ENCODE results near the gene RBM17. TPM values are rescaled to one million over a fixed set of nuclear protein-coding genes. Genes with fewer than 3 reads are reported as not detected.

RBM17 gene
- total RNA-seq, 1 donor from 2014 or later = 142 TPM

DNA sequence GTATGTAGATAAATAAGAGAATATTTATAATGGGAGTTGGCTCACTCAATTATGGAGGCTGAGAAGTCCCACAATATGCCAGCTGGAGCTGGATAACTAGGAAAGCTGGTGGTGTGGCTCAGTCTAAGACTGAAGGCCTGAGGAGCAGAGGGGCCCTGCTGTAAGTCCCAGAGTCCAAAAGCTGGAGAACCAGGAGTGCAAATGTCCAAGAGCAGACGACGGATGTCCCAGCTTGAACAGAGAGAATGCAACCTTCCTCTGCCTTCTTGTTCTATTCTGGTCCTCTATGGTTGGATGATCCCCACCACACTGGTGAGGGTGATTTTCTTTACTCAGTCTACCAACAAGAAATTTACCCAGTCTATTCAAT, 39.8 kb upstream of the RBM17 start:
- no peak overlapping the region for H3K27ac Mint-ChIP-seq (ENCODE audit: unreplicated experiment)
- no peaks in the 10 kb centered on the region for H3K36me3 Mint-ChIP-seq (ENCODE audit: low read depth)
- H3K27me3 Mint-ChIP-seq (ENCODE audit: low read depth) = peaks cover 34% of the 10 kb centered on the region
- no peaks in the 10 kb centered on the region for H3K4me1 Mint-ChIP-seq
- H3K9me3 Mint-ChIP-seq = no peaks in the 10 kb centered on the region
- no peak for DNase-seq (ENCODE audit: low read depth, low spot score)
- no peak overlapping the region for H3K4me3 Mint-ChIP-seq
- TF ChIP-seq, protein P1, sequence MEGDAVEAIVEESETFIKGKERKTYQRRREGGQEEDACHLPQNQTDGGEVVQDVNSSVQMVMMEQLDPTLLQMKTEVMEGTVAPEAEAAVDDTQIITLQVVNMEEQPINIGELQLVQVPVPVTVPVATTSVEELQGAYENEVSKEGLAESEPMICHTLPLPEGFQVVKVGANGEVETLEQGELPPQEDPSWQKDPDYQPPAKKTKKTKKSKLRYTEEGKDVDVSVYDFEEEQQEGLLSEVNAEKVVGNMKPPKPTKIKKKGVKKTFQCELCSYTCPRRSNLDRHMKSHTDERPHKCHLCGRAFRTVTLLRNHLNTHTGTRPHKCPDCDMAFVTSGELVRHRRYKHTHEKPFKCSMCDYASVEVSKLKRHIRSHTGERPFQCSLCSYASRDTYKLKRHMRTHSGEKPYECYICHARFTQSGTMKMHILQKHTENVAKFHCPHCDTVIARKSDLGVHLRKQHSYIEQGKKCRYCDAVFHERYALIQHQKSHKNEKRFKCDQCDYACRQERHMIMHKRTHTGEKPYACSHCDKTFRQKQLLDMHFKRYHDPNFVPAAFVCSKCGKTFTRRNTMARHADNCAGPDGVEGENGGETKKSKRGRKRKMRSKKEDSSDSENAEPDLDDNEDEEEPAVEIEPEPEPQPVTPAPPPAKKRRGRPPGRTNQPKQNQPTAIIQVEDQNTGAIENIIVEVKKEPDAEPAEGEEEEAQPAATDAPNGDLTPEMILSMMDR (conservative IDR thresholded peaks at IDR 0.05) = no peak

DNA sequence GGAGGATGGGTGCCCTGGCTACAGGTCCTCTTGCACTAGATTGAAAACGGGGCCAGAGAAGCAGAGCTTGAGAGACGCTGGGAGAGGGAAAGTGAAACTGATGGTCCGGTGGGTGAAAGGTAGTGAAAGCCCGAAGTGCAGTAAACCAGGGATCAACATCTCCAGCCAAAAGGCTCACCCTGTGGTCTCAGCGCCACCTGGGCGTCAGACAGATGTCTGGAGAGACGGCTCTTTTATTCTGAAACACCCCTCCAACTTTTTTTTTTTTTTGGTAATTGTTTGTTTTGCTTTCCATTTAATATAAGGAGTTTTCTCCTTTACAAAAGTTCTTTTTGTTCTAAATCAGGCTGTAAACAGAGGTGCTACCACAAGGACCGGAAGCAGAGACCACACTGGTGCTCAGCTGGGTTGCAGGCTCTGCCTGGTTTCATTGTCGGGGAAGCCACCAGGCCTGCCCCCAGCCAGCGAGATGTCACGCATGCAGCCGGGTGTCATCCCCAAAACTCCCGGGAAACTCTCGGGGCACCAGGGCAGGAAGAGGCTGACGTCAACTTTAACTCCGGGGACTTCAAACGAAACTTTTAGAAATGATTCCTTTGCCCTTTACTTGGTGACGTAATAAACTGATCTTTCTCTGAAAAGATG, 37.9 kb upstream of the RBM17 start:
- Mint-ChIP-seq H3K27ac (ENCODE audit: unreplicated experiment) (no peak overlapping the region), H3K9me3 (no peaks in the 10 kb centered on the region), H3K27me3 (ENCODE audit: low read depth) (peaks cover 21% of the 10 kb centered on the region), H3K36me3 (ENCODE audit: low read depth) (no peaks in the 10 kb centered on the region), H3K4me3 (no peak overlapping the region), H3K4me1 (no peaks in the 10 kb centered on the region)
- no peak for DNase-seq (ENCODE audit: low read depth, low spot score)
- TF ChIP-seq, protein P1 (conservative IDR thresholded peaks at IDR 0.05) = no peak

DNA sequence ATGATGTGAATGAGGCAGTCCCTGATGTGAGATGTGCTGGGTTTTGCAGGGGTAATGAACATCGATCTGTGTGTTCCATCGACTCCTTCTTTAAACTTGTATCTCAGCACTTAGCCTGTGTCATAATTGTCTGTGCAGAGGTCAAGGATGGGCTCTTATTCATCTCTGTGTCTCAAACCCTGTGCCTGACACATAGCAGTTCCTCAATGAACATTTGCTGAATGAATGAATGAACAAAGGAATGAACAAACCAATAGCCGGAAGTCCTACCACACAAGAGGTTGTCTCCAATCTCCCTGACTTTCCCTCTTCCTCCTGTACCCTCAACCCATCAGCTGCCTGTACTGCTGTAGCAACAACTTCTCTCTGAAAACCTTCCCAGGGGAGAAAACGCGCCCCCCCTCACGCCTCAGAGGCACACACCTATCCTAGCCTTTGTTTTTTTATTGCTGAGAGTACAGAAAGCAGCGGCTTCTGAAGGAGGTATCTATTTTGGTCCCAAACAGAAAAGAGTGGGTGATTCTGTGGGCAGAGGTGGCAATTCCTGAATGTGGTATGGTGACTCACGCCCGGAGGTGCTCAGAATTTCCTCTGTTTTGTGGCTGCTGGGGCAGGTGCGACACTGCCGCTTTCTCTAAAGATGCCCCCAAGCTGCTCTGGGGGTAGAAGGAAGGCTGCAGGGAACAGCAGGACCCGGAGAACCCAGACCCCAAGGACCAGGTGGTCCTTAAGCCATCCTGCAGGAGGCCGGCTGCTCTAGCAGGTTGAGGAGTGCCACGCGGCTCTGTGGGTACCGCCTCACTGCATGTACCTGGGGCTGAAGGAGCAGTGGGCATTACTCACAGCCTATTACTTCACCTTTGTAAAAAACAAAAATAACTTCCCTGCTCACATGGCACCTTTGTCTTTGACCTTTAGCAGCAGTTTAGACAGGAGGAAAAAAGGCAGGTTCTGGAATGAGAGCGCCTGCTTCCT, 36.3 kb upstream of the RBM17 start:
- TF ChIP-seq, protein P1 (conservative IDR thresholded peaks at IDR 0.05) = no peak
- peaks cover 22% of the 10 kb centered on the region for H3K27me3 Mint-ChIP-seq (ENCODE audit: low read depth)
- no peak overlapping the region for H3K27ac Mint-ChIP-seq (ENCODE audit: unreplicated experiment)
- no peak overlapping the region for H3K4me3 Mint-ChIP-seq
- H3K36me3 Mint-ChIP-seq (ENCODE audit: low read depth) = no peaks in the 10 kb centered on the region
- H3K9me3 Mint-ChIP-seq = no peaks in the 10 kb centered on the region
- no peak for DNase-seq (ENCODE audit: low read depth, low spot score)
- no peaks in the 10 kb centered on the region for H3K4me1 Mint-ChIP-seq

DNA sequence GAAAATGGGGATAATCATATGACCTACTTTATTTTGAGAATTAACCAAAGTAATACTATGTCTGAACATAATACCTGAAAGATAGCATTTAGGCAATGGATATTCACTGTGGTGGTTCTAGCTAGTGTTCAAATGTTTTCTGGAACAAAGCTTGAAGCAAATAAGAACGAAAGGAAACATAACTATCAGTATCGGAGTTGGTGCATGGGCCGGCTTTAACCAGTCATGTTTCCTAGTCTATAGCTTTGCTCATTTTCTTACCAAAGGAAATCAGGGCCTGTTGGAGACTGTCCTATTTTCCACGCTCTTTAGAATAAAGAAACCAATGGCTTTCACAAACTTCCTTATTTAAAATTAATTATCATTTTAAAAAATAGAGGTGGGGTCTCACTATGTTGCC, 35.5 kb upstream of the RBM17 start:
- TF ChIP-seq, protein P1 (conservative IDR thresholded peaks at IDR 0.05) = no peak
- no peak for DNase-seq (ENCODE audit: low read depth, low spot score)
- Mint-ChIP-seq H3K4me1 (no peaks in the 10 kb centered on the region), H3K4me3 (no peak overlapping the region), H3K9me3 (no peaks in the 10 kb centered on the region), H3K27ac (ENCODE audit: unreplicated experiment) (no peak overlapping the region), H3K36me3 (ENCODE audit: low read depth) (no peaks in the 10 kb centered on the region), H3K27me3 (ENCODE audit: low read depth) (peaks cover 27% of the 10 kb centered on the region)

DNA sequence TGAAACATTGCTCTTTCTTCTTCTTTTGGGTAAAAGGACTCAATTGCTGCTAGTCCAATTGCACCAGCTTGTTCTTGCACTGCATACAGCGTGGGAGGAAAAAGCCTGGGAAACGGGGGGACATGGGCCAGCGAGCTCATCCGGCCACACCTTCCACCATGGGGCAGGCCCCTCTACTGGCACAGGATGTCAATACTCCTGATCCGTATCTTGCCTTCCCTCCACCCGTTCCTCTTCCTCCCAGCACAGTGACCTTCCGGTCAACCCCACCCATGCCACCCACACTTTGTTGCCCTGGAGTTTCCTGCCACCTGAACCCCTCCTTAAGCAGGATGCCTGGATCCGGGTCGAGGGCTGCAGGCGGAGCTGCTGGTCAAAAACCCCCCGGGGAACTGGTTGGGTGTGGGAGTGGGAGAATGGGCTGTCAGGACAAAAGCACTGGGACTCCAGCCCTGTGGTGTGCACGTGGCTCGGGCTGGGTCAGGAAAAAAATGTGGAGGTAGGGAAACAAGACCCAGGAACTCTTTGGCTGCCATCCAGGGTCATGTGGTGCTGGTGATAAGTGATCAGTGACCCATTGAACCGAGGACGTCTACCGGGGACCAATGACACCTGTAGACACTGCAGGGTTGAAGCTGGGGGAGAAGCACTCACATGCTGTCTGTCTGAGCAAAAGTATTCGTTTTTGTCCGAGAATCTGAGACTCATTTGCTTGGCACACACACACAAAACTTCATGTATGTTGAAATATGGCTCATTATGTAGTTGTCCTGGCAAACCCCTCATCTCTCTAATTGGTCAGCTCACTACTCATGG, 34.8 kb upstream of the RBM17 start:
- Mint-ChIP-seq H3K27me3 (ENCODE audit: low read depth) (peaks cover 33% of the 10 kb centered on the region), H3K4me3 (no peak overlapping the region), H3K9me3 (no peaks in the 10 kb centered on the region), H3K27ac (ENCODE audit: unreplicated experiment) (no peak overlapping the region), H3K36me3 (ENCODE audit: low read depth) (no peaks in the 10 kb centered on the region), H3K4me1 (no peaks in the 10 kb centered on the region)
- TF ChIP-seq, protein P1 (conservative IDR thresholded peaks at IDR 0.05) = no peak
- DNase-seq (ENCODE audit: low read depth, low spot score) = no peak

All from neural crest cell (in vitro differentiated cells).